Thoracic aorta (tissue), 2 donors: ENCODE results near the gene HMOX2. TPM values are rescaled to one million over a fixed set of nuclear protein-coding genes. Genes with fewer than 3 reads are reported as not detected.

Source experiments
- ATAC-seq: fragments of 150-250 bp; one replicate; pipeline ENCODE4 v1.8.0; 2017; ENCODE audit warnings: low read depth; ENCODE audit not compliant: insufficient number of reproducible peaks, low FRiP score
- DNase-seq: peaks from one replicate; pipeline ENCODE4 v3.0.0-alpha.2; 2020; ENCODE audit warnings: low spot score
- H3K27ac ChIP-seq, 2 donors: fragments of 200-600 bp; sonication (generic); 1 replicate in 1 of 2; 2 replicates in 1 of 2; pipeline ENCODE4 v1.5.1; 2016; ENCODE audit warnings: mild to moderate bottlenecking in 2 of 2, moderate library complexity in 2 of 2
- H3K27me3 ChIP-seq: fragments of 200-600 bp; sonication (generic); replicated peaks from 2 replicates; pipeline ENCODE4 v1.6.0; 2016; ENCODE audit warnings: mild to moderate bottlenecking; ENCODE audit not compliant: insufficient read depth
- H3K36me3 ChIP-seq: fragments of 200-600 bp; sonication (generic); one replicate; pipeline ENCODE4 v1.5.1; 2016
- H3K4me1 ChIP-seq, 2 donors: fragments of 200-600 bp; sonication (generic); 1 replicate in 1 of 2; 2 replicates in 1 of 2; pipeline versions ENCODE4 v1.5.1 to v1.6.0; 2016; ENCODE audit warnings: low read depth in 2 of 2, mild to moderate bottlenecking in 1 of 2; ENCODE audit not compliant: control insufficient read depth in 1 of 2
- H3K4me3 ChIP-seq: fragments of 200-600 bp; sonication (generic); 2 replicates; pipeline ENCODE4 v1.5.1; 2016; ENCODE audit warnings: mild to moderate bottlenecking
- H3K9me3 ChIP-seq: fragments of 200-600 bp; sonication (generic); 2 replicates; pipeline ENCODE4 v1.5.1; 2016
- CTCF ChIP-seq: fragments of 200-600 bp; sonication (generic); IDR thresholded peaks from one replicate; pipeline ENCODE4 v1.5.1; 2019; ENCODE audit warnings: antibody characterized with exemption
- total RNA-seq, 2 donors: library from RNA; depleted of rRNA; stranded (reverse); fragments of >200 nt; gene quantifications; one replicate each; pipeline versions ENCODE4 v1.1.0 to v1.2.3, GENCODE V29; 2016

Gene HMOX2
- total RNA-seq, 2 donors from 2014 or later = 35.3 to 43.5 TPM

- no peaks in the 10 kb centered on the region for H3K4me1 ChIP-seq
- DNase-seq (no peak), ATAC-seq (no peak)
- H3K9me3 ChIP-seq = no peaks in the 10 kb centered on the region
- H3K36me3 ChIP-seq = peaks cover 13% of the 10 kb centered on the region
- H3K27ac ChIP-seq = no peak overlapping the region
- no peak overlapping the region for H3K4me3 ChIP-seq
- no peaks in the 10 kb centered on the region for H3K27me3 ChIP-seq
- TF ChIP-seq CTCF = no peak
These were observed 42.0 kb upstream of the HMOX2 start for GRCh38 chr16:4433914-4434787.

- H3K36me3 ChIP-seq = peaks cover 22% of the 10 kb centered on the region
- no peaks in the 10 kb centered on the region for H3K9me3 ChIP-seq
These were observed 40.7 kb upstream of the HMOX2 start for GRCh38 chr16:4435337-4436067.

GRCh38 chr16:4437366-4437765, 38.8 kb upstream of the HMOX2 start:
- DNase-seq (no peak), ATAC-seq (no peak)
- H3K4me1 ChIP-seq = no peaks in the 10 kb centered on the region
- H3K27me3 ChIP-seq = no peaks in the 10 kb centered on the region
- no peaks in the 10 kb centered on the region for H3K9me3 ChIP-seq
- H3K36me3 ChIP-seq = peaks cover 38% of the 10 kb centered on the region
- H3K4me3 ChIP-seq = no peak overlapping the region
- no peak for TF ChIP-seq CTCF
- H3K27ac ChIP-seq = no peak overlapping the region

More at GRCh38 chr16:4435337-4436067, 40.7 kb upstream of the HMOX2 start:
- Histone ChIP-seq H3K4me1 (no peaks in the 10 kb centered on the region), H3K27ac (no peak overlapping the region), H3K27me3 (no peaks in the 10 kb centered on the region), H3K4me3 (no peak overlapping the region)
- no peak for TF ChIP-seq CTCF
- no peak for ATAC-seq
- no peak for DNase-seq

GRCh38 chr16:4442371-4442770, 33.8 kb upstream of the HMOX2 start:
- Histone ChIP-seq H3K4me3 (no peak overlapping the region), H3K36me3 (peaks cover 78% of the 10 kb centered on the region), H3K27me3 (no peaks in the 10 kb centered on the region), H3K9me3 (no peaks in the 10 kb centered on the region), H3K4me1 (no peaks in the 10 kb centered on the region), H3K27ac (no peak overlapping the region)
- DNase-seq (no peak), ATAC-seq (no peak)
- no peak for TF ChIP-seq CTCF

- DNase-seq = no peak
- no peaks in the 10 kb centered on the region for H3K4me1 ChIP-seq
- no peak overlapping the region for H3K4me3 ChIP-seq
- peaks cover 79% of the 10 kb centered on the region for H3K36me3 ChIP-seq
- no peak for TF ChIP-seq CTCF
- H3K27me3 ChIP-seq = no peaks in the 10 kb centered on the region
- no peaks in the 10 kb centered on the region for H3K9me3 ChIP-seq
- H3K27ac ChIP-seq = no peak overlapping the region
- ATAC-seq = no peak
These were observed 32.9 kb upstream of the HMOX2 start for GRCh38 chr16:4443271-4443670.
